GM19324 (cell line): Measurements from ENCODE around the gene CCDC92B.
"Not testable (repeated sequence)": the region's sequence is repeated elsewhere in the genome, so short reads cannot be mapped to it uniquely, and the experiment has no call there.

ENCODE experiments used
- ATAC-seq: cut with Tn5 transposase; IDR thresholded peaks from one replicate; pipeline ENCODE4 v1.9.1; 2021; ENCODE audit warnings: mild to moderate bottlenecking, moderate library complexity; ENCODE audit not compliant: unreplicated experiment, low FRiP score

Gene CCDC92B

DNA sequence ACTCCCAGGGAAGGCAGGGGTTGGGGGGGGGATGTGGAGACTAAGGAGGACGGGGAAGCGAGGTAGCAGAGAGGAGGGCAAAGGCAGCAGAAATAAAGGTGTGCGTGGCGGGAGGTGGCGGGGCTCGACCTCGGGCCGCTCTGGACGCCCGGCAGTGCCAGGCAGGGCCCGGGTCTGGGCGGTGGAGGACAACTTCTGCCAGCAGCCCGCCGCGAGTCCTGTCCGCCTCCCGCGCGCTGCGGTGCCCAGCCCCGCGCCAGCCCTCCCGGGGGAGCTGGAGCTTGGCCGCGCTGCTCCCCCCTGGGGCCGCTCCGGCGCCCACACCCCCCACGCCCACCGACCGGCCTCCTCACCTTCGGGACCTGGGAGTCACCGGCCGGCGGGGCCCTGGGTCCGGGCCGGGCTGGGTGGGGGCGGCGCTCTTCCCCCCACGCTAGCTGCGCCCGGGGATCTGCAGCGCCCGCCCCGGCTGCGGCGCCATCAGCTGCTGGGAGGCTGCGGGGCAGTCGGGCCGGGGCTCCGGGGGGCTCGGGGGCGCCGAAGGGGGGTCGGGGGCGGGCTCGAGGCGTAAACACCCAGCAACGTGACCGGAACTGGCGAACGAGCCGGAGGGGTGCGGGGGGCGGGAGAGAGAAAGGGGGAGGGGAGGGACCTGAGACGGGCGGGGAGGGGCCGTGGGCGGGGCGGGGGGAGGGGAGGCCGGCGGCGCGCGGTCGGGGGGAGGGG is at the start of gene CCDC92B:
CCDC92B (minus strand) TSS at position 595 of the 726 bp plus-strand sequence. CDS start 14,507 bp downstream, outside the sequence.
- no peak for ATAC-seq

DNA sequence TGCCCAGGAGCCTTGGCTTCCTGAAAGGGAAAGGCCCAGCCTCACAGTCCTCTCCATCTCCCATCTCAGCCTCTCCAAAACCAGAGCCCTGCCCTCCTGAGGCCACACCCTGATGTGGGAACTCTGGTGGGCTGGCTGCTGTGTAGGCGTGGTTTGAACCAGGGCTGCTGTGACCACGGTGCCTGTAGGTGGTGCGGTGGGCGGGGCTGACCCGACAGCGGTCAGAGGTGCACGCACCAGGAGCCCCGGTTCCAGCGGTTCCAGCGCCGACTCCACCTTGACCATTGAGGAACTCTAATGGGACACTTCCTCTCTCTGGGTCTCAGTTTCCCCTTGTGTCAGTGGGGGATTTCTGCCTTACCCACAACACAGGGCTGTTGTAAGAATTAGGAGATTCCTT is 49.2 kb upstream of the CCDC92B start:
- no peak for ATAC-seq

DNA sequence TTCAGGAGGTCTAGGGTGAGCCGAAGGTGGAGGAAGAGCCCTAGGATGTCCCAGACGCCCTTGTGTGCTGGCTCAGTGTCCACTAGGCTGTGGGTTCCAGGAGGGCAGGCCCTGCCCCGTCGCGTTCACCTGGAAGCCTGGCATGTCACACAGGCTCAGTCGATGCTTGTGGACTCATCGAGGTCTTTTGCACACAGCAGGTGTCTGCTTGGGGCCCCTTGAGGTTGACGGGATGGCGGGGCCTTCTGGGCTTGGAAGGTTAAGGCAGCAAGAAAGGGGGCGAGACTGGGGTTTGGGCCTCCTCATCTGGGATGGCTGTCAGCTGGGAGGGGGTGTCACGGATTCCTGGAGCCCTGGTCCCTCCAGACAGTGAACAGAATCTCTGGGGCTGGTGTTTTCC is 48.7 kb upstream of the CCDC92B start:
- no peak for ATAC-seq

DNA sequence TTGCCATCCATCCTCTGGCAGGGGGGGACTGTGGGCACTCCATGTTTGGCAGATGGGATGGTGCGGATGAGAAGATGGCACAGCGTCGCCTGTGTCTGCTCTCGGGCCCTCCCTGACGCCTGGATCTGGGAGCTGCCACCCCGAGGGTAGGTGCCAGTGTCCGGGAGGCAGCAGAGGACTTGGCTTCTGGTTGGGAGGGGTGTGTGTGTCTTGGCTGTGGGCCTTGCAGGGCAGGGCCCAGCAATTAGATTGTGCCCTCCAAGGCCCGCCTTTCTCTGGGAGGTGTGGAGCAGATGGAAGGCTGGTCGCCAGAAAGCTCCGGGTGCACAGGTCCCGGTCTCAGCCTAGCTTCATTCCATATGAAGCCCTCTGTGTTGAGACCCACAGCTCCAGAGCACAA is 48.2 kb upstream of the CCDC92B start:
- ATAC-seq = no peak

DNA sequence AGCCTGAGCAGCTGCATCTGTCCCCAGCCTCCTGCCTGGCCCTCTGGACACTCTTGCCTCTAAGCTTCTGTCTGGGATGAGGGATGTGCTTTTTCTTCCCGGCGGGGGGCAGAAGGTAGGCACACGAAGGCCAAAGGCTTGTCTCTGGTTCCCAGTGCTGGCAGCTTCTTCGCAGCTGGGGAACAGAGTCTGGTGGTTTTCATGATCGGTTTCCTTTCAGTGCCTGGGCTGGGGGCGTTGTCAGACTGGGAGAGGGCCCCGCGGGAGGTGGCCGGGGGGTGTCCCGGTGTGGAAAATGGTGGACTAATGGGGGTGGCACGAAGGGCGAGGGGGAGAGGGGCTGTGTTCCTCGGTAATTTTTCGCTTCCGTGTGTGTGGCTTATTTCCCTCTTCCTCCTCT is 47.8 kb upstream of the CCDC92B start:
- no peak for ATAC-seq

DNA sequence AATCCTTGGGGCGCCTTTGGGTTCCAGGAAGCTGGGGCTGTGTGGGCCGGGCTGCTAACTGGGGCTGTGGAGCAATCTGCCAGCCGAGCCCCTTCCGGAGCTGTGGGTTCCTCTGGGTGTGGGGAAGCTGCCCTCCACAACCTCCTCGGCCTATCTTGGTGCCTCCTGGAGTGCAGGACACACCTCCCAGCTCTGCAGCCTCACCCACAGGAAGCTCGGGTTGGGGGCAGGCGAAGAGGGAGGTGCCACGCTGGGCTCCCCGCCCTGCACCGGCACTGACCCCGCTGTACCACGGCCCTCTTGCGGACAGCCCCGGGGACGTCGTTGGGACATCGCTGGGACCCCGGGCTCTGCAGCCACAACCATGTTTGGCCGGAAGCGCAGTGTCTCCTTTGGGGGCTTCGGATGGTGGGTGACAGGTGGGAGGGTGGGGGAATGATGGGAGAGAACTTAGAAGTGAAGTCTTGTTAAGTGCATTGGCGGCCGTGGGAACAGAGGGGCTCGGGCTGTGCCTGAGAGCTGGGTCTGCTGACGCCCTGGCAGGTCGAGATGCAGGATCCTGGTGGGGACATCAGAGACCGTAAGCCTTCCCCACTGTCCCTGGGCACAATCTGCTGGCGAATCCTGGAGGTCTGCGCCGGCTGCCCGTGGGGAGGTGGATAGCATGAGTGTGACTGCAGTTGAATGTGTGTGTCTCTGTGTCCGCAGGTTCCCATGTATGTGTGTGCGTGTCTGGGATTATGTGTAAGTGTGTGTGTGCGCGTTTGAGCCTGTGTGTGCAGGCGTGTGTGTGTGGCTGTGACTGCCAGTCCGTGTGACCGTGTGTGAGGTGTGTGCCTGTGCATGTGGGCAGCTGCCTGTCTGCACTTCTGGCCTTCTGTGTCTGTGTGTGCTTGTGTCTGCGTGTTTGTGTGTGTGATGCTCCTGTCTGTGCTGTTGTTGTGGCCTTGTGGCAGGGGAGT is 47.0 kb upstream of the CCDC92B start, which contains the start of gene RAP1GAP2:
RAP1GAP2 (plus strand) TSS at position 275 of the 962 bp plus-strand sequence; CDS start at position 365, 90 bp downstream.
- no peak for ATAC-seq

DNA sequence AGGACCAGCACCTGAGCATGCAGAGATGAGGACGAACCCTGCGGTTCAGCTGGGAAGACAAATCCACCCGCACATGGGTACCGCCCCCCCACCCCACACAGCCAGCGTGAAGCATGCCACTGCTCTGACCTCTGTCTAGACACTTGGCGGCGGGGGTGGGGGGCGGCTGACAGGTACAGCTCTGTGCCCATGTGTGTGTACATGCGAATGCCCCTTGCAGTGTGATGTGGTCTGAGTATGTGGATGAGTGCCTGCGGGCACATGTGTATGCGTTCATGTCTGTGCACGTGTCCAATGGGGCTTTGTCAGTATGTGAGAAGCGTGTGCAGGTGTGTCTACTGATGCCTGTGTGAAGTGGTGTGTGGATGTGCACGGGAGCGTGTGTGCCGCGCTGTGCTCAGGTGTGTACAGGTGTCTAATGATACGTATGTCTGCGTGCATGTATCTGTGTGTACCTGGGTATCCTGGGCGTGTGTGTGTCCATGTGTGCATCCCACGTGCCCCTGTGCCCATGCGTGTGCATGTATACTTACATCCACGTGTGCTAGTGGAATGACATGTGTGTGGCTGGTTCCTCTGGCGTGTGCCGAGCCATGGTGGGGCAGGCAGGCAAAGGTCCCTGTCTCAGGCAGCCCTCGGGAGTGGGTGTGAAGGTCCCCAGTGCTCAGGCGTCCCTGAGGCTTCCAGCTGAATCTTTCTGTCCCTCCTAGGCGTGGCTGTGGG is 46.1 kb upstream of the CCDC92B start:
- no peak for ATAC-seq

DNA sequence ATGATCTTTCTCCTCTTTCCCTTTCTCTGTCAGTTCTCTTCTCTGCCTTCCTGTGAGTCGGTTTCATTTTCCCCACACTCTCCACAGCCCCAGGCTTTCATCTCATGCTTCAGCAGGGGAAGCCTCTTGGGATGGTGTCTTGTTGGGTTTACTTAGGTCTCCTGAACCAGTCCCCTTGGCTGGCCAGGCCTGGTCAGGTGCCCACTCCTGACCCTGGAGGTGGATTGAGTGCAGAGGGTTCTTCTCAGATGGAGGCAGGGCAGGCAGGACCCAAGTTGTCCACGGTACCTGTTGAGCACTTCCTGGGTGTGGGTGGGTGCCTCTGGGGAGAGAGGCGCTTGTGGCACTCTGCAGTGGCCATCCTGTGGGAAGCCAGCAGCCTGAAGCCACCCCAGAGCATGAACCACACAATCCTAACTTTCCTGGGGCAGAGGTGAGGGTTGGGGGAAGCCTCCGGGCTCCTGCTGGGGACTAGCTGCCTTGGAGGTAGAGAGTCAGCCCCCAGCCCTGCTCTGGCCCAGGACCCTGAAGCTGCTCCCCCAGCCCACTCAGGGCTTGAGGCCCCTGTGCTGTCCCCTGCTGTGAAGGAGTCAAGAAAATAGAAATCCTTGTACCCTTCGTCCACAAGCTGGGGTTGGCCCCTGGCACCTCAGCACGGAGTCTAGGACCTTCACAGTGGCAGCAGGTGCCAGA is 44.8 kb upstream of the CCDC92B start:
- ATAC-seq = no peak

DNA sequence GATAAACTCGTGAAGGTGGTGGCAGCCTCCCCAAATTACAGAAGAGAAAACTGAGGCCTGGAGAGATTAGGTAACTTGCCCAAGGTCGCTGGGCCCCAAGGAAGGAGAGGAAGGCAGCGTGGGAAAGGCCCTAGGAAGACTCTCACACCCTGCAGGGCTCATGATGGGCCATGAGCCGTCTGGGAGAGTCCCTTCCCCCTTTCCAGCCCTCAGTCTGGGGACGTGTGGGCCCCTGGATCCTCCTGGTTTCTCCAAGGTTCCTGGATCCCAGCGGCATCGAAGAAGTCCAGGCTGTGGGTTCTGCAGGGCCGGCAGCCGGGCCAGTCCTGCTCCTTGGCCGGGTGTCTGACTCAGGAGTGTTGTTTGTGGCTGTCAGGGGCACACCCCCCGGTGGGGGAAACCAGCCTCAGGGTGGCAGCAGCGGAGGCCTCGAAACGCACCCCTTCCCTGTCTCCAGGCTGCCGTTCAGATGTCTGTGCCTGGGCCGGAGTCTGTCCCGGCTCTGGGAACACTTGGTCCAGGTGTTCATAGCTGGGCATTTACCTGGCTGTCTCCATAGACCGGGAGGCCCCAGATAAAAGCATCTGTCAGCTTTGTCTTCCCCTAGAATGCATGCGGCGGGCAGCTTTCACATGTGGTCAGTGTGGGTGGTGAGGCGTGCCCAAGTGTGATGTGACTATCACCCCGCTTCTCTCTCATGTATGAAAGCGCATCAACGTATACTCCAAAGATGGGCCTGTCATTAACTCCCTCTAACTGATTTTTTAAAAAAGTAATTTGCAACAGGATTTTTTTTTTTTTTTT is 43.1 kb upstream of the CCDC92B start:
- ATAC-seq = no peak

GRCh38 chr17:2789700-2790099 is 40.2 kb upstream of the CCDC92B start:
- ATAC-seq = no peak

DNA sequence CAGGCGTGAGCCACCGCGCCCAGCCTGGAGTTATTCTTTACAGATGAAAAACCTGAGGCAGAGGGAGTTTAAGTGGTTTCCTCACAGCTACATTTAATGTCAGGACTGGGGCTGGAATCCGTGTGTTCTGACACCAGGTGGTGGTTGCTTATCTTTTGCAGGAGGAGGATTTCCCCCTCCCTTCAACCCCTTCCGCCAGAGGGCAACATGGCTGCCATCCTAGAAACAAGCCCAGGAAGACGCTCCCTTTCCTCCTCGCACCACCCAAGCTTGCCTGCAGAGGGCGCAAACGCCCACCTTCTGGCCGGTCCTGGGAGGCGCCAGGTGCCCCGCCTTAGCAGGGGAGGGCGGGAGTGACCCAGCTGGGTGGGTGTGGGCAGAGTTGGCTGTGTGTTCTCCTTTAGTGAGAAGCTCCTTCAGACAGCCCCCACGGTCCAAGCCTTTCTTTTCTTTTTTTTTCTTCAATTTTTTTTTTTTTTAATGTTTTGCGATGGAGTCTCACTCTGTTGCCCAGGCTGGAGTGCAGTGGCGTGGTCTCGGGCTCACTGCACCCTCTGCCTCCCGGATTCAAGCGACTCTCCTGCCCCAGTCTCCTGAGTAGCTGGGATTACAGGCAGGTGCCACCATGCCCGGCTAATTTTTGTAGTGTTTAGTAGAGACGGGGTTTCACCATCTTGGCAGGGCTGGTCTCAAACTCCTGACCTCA is 36.9 kb upstream of the CCDC92B start:
- ATAC-seq = no peak

DNA sequence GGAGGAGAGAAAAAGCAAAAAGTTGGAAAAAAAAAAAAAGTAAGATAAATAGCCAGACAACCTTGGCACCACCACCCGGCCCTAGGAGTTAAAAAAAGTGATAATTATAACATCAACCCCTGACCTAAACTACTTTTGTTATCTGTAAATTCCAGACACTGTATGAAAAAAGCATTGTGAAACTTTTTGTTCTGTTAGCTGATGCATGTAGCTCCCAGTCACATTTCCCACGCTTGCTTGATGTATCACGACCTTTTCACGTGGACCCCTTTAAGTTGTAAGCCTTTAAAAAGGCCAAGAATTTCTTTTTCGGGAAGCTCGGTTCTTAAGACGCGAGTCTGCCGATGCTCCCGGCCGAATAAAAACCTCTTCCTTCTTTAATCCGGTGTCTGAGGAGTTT is 35.9 kb upstream of the CCDC92B start:
- not testable (repeated sequence) for ATAC-seq

DNA sequence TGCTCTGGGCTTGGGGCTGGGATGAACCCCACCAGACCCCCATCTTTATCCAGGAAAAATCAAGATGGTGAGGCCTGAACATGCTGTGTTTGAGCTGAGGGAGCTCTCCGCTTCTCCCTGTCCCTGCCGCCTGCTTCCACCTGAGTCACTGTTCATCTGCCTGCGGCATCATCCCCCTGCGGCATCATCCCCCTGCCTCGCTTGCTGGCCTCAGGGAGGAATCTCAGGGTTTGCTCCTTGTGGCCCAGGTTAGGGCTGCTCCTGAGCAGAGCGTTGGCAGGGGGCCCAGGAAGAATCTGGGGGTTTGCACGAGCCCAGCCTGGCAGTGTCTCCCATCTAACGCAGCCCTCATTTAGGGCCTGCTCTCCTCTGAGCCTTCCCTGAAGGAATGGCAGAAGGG is 35.4 kb upstream of the CCDC92B start:
- no peak for ATAC-seq

DNA sequence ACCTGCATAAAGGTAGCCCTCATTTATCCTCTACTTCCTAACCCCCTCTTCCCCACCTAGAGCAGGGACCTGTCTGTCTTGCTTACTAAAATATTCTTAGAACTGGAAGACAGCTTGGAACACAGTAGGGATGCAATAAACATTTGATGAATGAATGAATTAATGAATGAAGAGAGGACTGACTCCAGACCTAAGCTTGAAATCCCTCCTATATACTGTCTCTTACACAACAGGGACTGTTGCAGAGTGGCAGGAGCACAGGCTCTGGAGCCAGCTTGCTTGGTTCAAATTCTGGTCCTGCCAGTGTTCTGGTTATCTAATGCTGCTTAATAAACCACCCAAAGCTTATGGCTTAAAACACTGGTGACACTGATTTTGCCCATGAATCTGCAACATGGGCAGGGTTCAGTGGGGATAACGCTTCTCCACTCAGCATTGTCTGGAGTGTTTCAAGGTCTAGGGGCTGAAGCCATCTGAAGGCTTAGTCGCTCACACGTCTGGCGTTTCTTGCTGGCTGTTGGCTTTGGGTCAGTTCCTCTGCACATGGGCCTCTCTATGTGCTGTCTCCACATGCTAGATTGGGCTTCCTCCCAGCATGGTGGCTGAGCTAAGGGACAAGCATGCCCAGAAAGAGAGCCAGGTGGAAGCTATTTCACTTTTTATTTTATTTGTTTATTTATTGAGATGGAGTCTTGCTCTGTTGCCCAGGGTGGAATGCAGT is 34.0 kb upstream of the CCDC92B start:
- no peak for ATAC-seq

- no peak for ATAC-seq
Measured at GRCh38 chr17:2782055-2782454, 32.6 kb upstream of the CCDC92B start.

DNA sequence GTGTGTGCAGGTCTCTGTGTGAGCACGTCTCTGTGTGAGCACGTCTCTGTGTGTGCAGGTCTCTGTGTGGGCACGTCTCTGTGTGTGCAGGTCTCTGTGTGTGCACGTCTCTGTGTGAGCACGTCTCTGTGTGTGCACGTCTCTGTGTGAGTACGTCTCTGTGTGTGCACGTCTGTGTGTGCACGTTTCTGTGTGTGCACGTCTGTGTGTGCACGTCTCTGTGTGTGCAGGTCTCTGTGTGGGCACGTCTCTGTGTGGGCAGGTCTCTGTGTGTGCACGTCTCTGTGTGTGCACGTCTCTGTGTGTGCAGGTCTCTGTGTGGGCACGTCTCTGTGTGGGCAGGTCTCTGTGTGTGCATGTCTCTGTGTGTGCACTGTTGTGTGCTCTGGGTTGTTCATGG is 32.1 kb upstream of the CCDC92B start:
- not testable (repeated sequence) for ATAC-seq

- ATAC-seq = no peak
Measured at GRCh38 chr17:2780931-2781454, 31.5 kb upstream of the CCDC92B start.

- no peak for ATAC-seq
Measured at GRCh38 chr17:2780256-2780655, 30.8 kb upstream of the CCDC92B start.
